22Rv1 (cell line): ENCODE results near the gene LINGO3.

Experiments used
- H3K27ac ChIP-seq: fragments of 450-650 bp; 2 replicates; pipeline ENCODE4 v1.5.1; 2017
- ZFX ChIP-seq: fragments of 450-650 bp; IDR thresholded peaks from 2 replicates; pipeline ENCODE4 v1.6.1; 2017; ENCODE audit warnings: antibody characterized with exemption, borderline replicate concordance
- TF ChIP-seq, protein P1 (sequence below): fragments of 450-650 bp; IDR thresholded peaks from 2 replicates; pipeline ENCODE4 v1.5.1; 2017; ENCODE audit warnings: mild to moderate bottlenecking

The LINGO3 gene

DNA sequence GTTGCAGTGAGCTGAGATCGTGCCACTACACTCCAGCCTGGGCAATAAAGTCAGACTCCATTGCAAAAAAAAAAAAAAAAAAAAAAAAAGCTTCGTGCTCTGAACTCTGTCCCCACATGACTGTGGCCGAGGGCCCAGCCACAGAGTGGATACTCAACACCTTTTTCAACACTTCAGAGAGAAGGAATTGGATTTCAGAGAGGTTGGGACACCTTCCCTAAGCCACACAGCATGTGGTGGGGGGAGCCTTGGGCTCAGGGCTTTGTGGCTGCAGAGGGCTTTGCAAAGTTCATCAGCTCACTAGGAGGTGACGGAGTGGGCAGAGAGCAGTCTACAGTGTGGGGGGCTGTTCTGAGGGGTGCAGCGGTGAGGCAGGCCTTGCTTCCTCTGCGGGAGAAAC is 11.0 kb upstream of the LINGO3 start:
- no peak for TF ChIP-seq ZFX
- TF ChIP-seq, protein P1, sequence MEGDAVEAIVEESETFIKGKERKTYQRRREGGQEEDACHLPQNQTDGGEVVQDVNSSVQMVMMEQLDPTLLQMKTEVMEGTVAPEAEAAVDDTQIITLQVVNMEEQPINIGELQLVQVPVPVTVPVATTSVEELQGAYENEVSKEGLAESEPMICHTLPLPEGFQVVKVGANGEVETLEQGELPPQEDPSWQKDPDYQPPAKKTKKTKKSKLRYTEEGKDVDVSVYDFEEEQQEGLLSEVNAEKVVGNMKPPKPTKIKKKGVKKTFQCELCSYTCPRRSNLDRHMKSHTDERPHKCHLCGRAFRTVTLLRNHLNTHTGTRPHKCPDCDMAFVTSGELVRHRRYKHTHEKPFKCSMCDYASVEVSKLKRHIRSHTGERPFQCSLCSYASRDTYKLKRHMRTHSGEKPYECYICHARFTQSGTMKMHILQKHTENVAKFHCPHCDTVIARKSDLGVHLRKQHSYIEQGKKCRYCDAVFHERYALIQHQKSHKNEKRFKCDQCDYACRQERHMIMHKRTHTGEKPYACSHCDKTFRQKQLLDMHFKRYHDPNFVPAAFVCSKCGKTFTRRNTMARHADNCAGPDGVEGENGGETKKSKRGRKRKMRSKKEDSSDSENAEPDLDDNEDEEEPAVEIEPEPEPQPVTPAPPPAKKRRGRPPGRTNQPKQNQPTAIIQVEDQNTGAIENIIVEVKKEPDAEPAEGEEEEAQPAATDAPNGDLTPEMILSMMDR, result no peak
- H3K27ac ChIP-seq, result no peak overlapping the region

DNA sequence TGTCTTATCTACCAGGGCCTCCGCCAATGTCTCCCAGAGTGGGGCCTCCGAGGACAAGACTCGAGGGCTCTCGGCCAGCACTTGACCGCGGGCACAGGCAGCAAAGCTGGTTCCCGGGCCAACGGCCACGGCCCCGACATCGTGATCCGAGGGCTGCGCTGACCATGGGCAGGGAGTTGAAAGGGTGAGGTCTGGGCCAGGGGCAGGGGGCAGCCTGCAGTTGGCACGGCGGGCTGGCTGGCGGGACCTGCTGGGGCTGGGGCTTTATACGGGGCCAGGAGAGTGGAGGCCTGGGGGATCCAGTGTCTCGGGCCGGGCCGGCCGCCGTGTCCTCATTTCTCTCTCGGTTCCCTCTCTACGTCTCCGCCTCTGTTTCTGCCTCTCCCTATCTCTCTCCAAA is 9.8 kb upstream of the LINGO3 start:
- no peak overlapping the region for H3K27ac ChIP-seq
- TF ChIP-seq ZFX, result no peak
- TF ChIP-seq, protein P1, result no peak

DNA sequence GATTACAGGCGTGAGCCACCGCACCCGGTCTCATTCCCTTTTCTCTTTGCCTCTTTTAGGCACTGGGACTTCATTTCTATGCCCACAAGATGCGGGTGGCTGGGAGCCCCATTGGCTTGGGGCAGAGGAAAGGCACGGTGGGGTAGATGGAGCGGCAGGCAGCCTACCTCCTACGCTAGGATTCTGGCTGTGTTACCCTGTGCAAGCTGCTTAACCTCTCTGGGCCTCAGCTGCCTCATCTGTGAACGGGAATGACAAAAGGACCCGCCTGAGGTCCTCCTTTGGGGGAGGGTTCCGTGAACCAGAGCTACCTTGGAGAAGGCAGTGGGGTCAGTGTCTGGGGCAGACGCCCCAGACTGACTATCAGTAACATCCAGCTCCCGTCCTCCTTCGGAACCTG is 9.3 kb upstream of the LINGO3 start:
- TF ChIP-seq, protein P1, result no peak
- TF ChIP-seq ZFX, result no peak
- no peak overlapping the region for H3K27ac ChIP-seq

DNA sequence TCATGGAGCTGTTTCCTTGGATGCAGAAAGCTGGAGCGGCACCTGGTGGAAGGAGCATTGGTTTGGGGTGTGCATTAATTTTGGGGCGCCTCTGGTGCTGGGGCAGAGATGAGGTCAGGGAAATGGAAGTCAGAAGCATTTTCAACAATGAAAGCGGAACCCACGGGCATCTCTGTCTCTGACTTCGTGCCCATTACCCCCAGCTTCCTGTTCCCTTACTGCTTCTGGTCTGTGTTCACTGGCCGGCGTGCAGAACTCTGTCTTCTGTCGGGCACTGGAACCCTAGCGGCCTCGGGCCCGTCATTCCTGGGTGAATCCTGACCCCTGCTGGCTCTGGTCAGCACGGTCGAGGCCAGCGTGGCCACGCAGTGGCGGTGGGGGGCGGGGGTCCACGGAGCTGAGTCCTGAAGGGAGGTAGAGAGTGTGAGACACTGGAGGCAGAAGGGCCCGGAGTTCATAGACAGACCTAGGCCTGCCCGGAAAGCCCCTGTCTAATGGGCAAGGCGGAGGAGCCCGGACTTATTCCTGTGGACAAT is 7.9 kb upstream of the LINGO3 start:
- TF ChIP-seq, protein P1, result peak; percentile 65
- TF ChIP-seq ZFX, result no peak
- H3K27ac ChIP-seq, result no peak overlapping the region

DNA sequence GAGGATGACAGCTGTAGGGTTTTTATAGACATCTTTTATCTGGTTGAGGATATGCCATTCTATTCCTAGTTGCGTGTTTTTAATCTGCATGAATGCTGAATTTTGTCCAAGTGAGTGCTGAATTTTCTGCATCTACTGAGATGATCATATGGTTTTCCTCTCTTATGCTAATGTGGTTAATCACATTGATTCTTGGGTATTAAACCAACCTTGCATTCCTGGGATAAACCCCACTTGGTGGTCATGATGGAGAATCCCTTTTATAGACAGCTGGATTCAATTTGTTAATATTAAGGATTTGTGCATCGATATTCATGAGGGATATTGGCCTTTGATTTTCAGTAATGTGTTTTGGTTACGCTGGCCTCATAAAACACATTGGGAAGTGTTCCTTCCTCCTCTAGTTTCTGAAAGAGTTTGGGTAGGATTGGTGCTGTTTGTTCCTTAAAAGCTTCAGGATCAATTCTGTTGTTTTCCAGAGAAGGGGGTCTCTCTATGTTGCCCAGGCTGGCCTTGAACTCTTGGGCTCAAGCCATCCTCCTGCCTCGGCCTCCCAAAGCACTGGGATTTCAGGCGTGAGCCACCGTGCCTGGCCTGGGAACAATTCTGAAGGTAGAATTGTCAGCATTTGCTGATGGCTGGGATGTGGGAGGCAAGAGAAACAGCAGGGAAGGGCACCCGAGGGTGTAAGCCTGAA is 7.3 kb upstream of the LINGO3 start:
- H3K27ac ChIP-seq, result no peak overlapping the region
- TF ChIP-seq, protein P1, result no peak
- no peak for TF ChIP-seq ZFX

DNA sequence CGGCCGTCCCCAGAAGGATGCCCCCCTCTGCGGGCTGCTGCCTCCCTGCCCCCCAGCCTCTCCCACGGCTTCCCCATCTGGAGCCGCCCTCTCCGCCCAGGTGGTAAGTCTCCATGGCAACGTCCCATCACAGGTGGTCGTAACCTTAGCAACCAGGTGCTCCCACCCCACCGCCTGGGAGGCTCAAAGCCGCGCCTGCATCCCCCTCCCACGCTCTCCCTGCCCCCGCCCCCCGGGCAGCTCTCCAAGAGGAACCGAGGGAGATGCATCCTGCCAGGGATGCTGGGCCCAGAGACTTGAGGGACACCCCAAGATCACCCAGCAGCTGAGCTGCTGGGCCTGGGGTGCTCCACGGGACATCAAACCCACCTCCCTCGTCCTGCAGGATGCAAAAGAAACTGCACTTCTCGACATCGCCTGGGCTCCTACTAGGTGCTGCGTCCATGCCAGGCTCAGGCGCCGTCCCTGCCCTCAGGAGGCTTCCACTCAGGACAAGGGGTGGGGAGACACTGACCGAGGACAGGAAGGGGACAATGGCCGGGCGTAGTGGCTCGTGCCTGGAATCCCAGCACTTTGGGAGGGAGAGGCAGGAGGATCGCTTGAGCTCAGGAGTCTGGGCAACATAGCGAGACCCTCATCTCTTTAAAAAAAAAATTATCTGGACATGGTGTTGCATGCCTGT is 5.0 kb upstream of the LINGO3 start:
- TF ChIP-seq, protein P1, result no peak
- no peak for TF ChIP-seq ZFX
- no peak overlapping the region for H3K27ac ChIP-seq

DNA sequence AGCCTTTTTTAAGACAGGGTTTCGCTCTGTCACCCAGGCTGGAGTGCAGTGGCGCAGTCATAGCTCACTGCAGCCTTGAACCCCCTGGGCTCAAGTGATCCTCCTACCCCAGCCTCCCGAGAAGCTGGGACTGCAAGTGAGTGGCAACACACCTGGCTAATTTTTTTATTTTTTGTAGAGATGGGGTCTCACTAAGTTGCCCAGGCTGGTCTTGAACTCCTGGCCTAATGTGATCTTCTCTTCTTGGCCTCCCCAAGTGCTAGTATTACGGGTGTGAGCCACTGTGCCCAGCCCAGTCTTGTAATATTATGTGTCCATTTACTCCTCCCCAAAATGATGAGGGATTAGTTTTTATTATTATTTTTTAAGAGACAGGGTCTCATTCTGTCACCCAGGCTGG is 3.1 kb upstream of the LINGO3 start:
- TF ChIP-seq, protein P1, result no peak
- TF ChIP-seq ZFX, result no peak
- H3K27ac ChIP-seq, result no peak overlapping the region
